HepG2 (cell line): ENCODE measurements around the gene TUBGCP6. TPM values are rescaled to one million over a fixed set of nuclear protein-coding genes. Genes with fewer than 3 reads are reported as not detected.

Experiments used
- AKAP8 ChIP-seq: sonication (generic); formaldehyde crosslinking; IDR thresholded peaks from 2 replicates; pipeline ENCODE4 v1.5.1; 2020; ENCODE audit warnings: mild to moderate bottlenecking, missing genetic modification reagents
- HDAC1 ChIP-seq: sonication (generic); formaldehyde crosslinking; IDR thresholded peaks from 2 replicates; pipeline ENCODE4 v1.5.1; 2020; ENCODE audit warnings: mild to moderate bottlenecking, missing genetic modification reagents
- KDM5A ChIP-seq: fragments of 200-600 bp; sonication (generic); IDR thresholded peaks from 2 replicates; pipeline ENCODE4 v1.7.0; 2018; ENCODE audit warnings: antibody characterized with exemption, mild to moderate bottlenecking, low read length, borderline replicate concordance
- NFIB ChIP-seq: sonication (generic); formaldehyde crosslinking; IDR thresholded peaks from 2 replicates; pipeline ENCODE4 v1.9.0; 2021; ENCODE audit warnings: missing genetic modification reagents, mild to moderate bottlenecking, borderline replicate concordance
- NR2F6 ChIP-seq, 2 experiments: IDR thresholded peaks; 2 replicates each; pipeline ENCODE4 v1.6.1; 2016; ENCODE audit warnings: antibody characterized with exemption in 1 of 2, mild to moderate bottlenecking in 1 of 2
- SALL2 ChIP-seq: sonication (generic); formaldehyde crosslinking; IDR thresholded peaks from 2 replicates; pipeline ENCODE4 v1.8.1; 2023; ENCODE audit warnings: mild to moderate bottlenecking, missing genetic modification reagents, inconsistent platforms
- SP140L ChIP-seq: sonication (generic); formaldehyde crosslinking; IDR thresholded peaks from 2 replicates; pipeline ENCODE4 v1.4.0; 2020; ENCODE audit warnings: missing genetic modification reagents, borderline replicate concordance
- TRIM24 ChIP-seq: sonication (generic); formaldehyde crosslinking; IDR thresholded peaks from 2 replicates; pipeline ENCODE4 v1.8.0; 2022; ENCODE audit warnings: mild to moderate bottlenecking, missing genetic modification reagents
- ZMAT3 ChIP-seq: sonication (generic); formaldehyde crosslinking; conservative IDR thresholded peaks from 2 replicates; pipeline ENCODE4 v1.7.0; 2021; ENCODE audit warnings: missing genetic modification reagents
- ZNF234 ChIP-seq: sonication (generic); formaldehyde crosslinking; conservative IDR thresholded peaks from 2 replicates; pipeline ENCODE4 v1.5.1; 2020; ENCODE audit warnings: mild to moderate bottlenecking, missing genetic modification reagents
- ZNF264 ChIP-seq: sonication (generic); formaldehyde crosslinking; IDR thresholded peaks from 2 replicates; pipeline ENCODE4 v1.4.0; 2020; ENCODE audit warnings: missing genetic modification reagents
- ZNF552 ChIP-seq: sonication (generic); formaldehyde crosslinking; IDR thresholded peaks from 2 replicates; pipeline ENCODE4 v1.9.0; 2022; ENCODE audit warnings: missing genetic modification reagents, mild to moderate bottlenecking, borderline replicate concordance
- ZNF644 ChIP-seq: IDR thresholded peaks from 2 replicates; pipeline ENCODE4 v1.6.1; 2016; ENCODE audit warnings: low read depth
- ZNF777 ChIP-seq: sonication (generic); formaldehyde crosslinking; IDR thresholded peaks from 2 replicates; pipeline ENCODE4 v1.4.0; 2020; ENCODE audit warnings: missing genetic modification reagents
- polyA plus RNA-seq, 8 experiments: library from polyadenylated mRNA; depleted of rRNA in 3 of 8; stranded (reverse) in 7 of 8; unstranded in 1 of 8; fragments of >200 nt; fragmentation: Illumina TruSeq in 4 of 8; extraction: Trizol in 4 of 8; gene quantifications; 2 replicates each; pipeline versions ENCODE4 v1.2.1 to v1.2.3, GENCODE V29; 2011 to 2016; ENCODE audit warnings: low read depth in 4 of 8, missing spikeins in 1 of 8, mixed read lengths in 1 of 8; ENCODE audit not compliant: insufficient read depth in 1 of 8
- total RNA-seq, 5 experiments: library from RNA; depleted of rRNA; stranded (reverse); fragments of >200 nt; fragmentation: Illumina TruSeq; extraction: Trizol; gene quantifications; 2 replicates each; pipeline ENCODE4 v1.2.3, GENCODE V29; 2016; ENCODE audit warnings: low read depth in 1 of 5
- TF ChIP-seq, protein P1 (sequence below): sonication (generic); formaldehyde crosslinking; IDR thresholded peaks from 2 replicates; pipeline ENCODE4 v1.4.0; 2020; ENCODE audit warnings: missing genetic modification reagents
- TF ChIP-seq, protein P2 (sequence below): sonication (generic); formaldehyde crosslinking; IDR thresholded peaks from 2 replicates; pipeline ENCODE4 v1.9.0; 2021; ENCODE audit warnings: missing genetic modification reagents, mild to moderate bottlenecking, borderline replicate concordance
- TF ChIP-seq, protein P3 (sequence below): sonication (generic); formaldehyde crosslinking; IDR thresholded peaks from 2 replicates; pipeline ENCODE4 v1.9.0; 2021; ENCODE audit warnings: mild to moderate bottlenecking, missing genetic modification reagents
- TF ChIP-seq, protein P4 (sequence below): sonication (generic); formaldehyde crosslinking; IDR thresholded peaks from 2 replicates; pipeline ENCODE4 v1.5.1; 2020; ENCODE audit warnings: mild to moderate bottlenecking, missing genetic modification reagents

The TUBGCP6 gene
- total and polyA plus RNA-seq, 2 of the 13 experiments (the other 11 are each of a cell fraction or from before 2014, with no cell fraction given), result 14.6 to 15.7 TPM

DNA sequence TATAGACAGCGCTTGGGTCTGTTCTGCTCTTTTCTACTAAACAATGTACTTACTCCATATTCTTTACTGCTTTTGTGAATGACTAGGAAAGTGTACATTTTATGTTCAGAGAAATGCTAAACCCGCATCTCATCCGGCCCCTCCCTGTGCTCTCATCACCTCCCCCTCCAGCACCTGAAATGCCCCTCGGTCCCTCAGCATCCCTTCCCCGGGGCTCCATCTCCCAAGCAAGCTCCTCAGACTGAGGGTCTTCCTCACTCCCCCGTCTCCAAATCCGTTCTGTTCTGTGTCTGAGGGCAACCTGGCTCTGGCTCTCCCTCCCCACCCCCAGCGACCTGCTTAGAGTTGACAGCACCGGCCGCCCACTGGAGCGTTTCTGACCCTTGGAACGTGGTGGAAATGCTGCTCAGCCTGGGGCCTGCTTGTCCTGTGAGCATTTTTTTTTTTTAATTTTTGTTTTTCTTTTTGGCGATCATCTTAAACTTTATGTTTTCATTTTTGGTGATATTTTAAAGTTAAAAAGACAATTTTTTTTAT lies 42.6 kb downstream of the TUBGCP6 start (continued):
- TF ChIP-seq, protein P1, sequence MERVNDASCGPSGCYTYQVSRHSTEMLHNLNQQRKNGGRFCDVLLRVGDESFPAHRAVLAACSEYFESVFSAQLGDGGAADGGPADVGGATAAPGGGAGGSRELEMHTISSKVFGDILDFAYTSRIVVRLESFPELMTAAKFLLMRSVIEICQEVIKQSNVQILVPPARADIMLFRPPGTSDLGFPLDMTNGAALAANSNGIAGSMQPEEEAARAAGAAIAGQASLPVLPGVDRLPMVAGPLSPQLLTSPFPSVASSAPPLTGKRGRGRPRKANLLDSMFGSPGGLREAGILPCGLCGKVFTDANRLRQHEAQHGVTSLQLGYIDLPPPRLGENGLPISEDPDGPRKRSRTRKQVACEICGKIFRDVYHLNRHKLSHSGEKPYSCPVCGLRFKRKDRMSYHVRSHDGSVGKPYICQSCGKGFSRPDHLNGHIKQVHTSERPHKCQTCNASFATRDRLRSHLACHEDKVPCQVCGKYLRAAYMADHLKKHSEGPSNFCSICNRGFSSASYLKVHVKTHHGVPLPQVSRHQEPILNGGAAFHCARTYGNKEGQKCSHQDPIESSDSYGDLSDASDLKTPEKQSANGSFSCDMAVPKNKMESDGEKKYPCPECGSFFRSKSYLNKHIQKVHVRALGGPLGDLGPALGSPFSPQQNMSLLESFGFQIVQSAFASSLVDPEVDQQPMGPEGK (CRISPR knock-in tag), result no peak
- TF ChIP-seq ZNF777 (CRISPR knock-in tag) (no peak), ZMAT3 (no peak), ZNF644 (CRISPR knock-in tag) (no peak), KDM5A (no peak), SP140L (CRISPR knock-in tag) (no peak), ZNF234 (CRISPR knock-in tag) (no peak), HDAC1 (CRISPR knock-in tag) (peak; percentile 53; the same call in 1 of the 2 replicates), ZNF264 (no peak), AKAP8 (CRISPR knock-in tag) (no peak), NFIB (CRISPR knock-in tag) (no peak), TRIM24 (CRISPR knock-in tag) (no peak), SALL2 (CRISPR knock-in tag) (no peak), ZNF552 (CRISPR knock-in tag) (no peak), NR2F6 (IDR thresholded peaks at IDR 0.05) (0 out of 2 replicates have a peak, but pooled peaks have one; percentile 6), NR2F6 (CRISPR knock-in tag; IDR thresholded peaks at IDR 0.05) (no peak)
- TF ChIP-seq, protein P2, sequence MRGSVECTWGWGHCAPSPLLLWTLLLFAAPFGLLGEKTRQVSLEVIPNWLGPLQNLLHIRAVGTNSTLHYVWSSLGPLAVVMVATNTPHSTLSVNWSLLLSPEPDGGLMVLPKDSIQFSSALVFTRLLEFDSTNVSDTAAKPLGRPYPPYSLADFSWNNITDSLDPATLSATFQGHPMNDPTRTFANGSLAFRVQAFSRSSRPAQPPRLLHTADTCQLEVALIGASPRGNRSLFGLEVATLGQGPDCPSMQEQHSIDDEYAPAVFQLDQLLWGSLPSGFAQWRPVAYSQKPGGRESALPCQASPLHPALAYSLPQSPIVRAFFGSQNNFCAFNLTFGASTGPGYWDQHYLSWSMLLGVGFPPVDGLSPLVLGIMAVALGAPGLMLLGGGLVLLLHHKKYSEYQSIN (CRISPR knock-in tag), result no peak
- TF ChIP-seq, protein P3, sequence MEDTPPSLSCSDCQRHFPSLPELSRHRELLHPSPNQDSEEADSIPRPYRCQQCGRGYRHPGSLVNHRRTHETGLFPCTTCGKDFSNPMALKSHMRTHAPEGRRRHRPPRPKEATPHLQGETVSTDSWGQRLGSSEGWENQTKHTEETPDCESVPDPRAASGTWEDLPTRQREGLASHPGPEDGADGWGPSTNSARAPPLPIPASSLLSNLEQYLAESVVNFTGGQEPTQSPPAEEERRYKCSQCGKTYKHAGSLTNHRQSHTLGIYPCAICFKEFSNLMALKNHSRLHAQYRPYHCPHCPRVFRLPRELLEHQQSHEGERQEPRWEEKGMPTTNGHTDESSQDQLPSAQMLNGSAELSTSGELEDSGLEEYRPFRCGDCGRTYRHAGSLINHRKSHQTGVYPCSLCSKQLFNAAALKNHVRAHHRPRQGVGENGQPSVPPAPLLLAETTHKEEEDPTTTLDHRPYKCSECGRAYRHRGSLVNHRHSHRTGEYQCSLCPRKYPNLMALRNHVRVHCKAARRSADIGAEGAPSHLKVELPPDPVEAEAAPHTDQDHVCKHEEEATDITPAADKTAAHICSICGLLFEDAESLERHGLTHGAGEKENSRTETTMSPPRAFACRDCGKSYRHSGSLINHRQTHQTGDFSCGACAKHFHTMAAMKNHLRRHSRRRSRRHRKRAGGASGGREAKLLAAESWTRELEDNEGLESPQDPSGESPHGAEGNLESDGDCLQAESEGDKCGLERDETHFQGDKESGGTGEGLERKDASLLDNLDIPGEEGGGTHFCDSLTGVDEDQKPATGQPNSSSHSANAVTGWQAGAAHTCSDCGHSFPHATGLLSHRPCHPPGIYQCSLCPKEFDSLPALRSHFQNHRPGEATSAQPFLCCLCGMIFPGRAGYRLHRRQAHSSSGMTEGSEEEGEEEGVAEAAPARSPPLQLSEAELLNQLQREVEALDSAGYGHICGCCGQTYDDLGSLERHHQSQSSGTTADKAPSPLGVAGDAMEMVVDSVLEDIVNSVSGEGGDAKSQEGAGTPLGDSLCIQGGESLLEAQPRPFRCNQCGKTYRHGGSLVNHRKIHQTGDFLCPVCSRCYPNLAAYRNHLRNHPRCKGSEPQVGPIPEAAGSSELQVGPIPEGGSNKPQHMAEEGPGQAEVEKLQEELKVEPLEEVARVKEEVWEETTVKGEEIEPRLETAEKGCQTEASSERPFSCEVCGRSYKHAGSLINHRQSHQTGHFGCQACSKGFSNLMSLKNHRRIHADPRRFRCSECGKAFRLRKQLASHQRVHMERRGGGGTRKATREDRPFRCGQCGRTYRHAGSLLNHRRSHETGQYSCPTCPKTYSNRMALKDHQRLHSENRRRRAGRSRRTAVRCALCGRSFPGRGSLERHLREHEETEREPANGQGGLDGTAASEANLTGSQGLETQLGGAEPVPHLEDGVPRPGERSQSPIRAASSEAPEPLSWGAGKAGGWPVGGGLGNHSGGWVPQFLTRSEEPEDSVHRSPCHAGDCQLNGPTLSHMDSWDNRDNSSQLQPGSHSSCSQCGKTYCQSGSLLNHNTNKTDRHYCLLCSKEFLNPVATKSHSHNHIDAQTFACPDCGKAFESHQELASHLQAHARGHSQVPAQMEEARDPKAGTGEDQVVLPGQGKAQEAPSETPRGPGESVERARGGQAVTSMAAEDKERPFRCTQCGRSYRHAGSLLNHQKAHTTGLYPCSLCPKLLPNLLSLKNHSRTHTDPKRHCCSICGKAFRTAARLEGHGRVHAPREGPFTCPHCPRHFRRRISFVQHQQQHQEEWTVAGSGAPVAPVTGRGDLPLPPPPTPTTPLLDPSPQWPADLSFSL (CRISPR knock-in tag), result no peak
- TF ChIP-seq, protein P4, sequence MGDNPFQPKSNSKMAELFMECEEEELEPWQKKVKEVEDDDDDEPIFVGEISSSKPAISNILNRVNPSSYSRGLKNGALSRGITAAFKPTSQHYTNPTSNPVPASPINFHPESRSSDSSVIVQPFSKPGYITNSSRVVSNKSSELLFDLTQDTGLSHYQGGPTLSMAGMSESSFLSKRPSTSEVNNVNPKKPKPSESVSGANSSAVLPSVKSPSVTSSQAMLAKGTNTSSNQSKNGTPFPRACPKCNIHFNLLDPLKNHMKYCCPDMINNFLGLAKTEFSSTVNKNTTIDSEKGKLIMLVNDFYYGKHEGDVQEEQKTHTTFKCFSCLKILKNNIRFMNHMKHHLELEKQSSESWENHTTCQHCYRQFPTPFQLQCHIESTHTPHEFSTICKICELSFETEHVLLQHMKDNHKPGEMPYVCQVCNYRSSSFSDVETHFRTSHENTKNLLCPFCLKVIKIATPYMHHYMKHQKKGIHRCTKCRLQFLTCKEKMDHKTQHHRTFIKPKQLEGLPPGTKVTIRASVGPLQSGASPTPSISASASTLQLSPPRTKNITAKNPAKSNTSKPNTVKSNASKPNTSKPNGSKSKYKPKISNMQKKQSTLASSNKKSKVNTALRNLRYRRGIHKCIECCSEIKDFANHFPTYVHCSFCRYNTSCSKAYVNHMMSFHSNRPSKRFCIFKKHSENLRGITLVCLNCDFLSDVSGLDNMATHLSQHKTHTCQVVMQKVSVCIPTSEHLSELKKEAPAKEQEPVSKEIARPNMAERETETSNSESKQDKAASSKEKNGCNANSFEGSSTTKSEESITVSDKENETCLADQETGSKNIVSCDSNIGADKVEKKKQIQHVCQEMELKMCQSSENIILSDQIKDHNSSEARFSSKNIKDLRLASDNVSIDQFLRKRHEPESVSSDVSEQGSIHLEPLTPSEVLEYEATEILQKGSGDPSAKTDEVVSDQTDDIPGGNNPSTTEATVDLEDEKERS (CRISPR knock-in tag), result no peak
